GM23338 (cell line): ENCODE results near the gene OVCA2. TPM values are rescaled to one million over a fixed set of nuclear protein-coding genes. Genes with fewer than 3 reads are reported as not detected.

Experiments
- ATAC-seq: fragments of 200-7000 bp; cut with Tn5 transposase; 3 replicates; pipeline ENCODE4 v1.9.1; 2020
- DNase-seq: peaks from one replicate; pipeline ENCODE4 v3.0.0-alpha.2; 2015; ENCODE audit warnings: low spot score
- H2AFZ ChIP-seq: fragments of 200-600 bp; sonication (generic); 2 replicates; pipeline ENCODE4 v1.8.0; 2016; ENCODE audit warnings: antibody characterized with exemption, mild to moderate bottlenecking, moderate library complexity
- H3F3A ChIP-seq: fragments of 200-600 bp; sonication (generic); replicated peaks from 2 replicates; pipeline ENCODE4 v1.8.0; 2017; ENCODE audit warnings: antibody characterized with exemption, mixed run types, low read depth
- H3K27ac ChIP-seq: fragments of 200-600 bp; sonication (generic); 2 replicates; pipeline ENCODE4 v1.6.1; 2016; ENCODE audit warnings: low read depth
- H3K27me3 ChIP-seq: fragments of 200-600 bp; sonication (generic); 2 replicates; pipeline ENCODE4 v1.8.0; 2016; ENCODE audit warnings: mild to moderate bottlenecking, mixed run types, moderate library complexity; ENCODE audit not compliant: insufficient read depth
- H3K36me3 ChIP-seq: fragments of 200-600 bp; sonication (generic); 2 replicates; pipeline ENCODE4 v1.8.0; 2016; ENCODE audit warnings: mild to moderate bottlenecking; ENCODE audit not compliant: insufficient read depth
- H3K4me1 ChIP-seq: fragments of 200-600 bp; sonication (generic); 2 replicates; pipeline ENCODE4 v1.8.0; 2016; ENCODE audit warnings: mild to moderate bottlenecking, moderate library complexity; ENCODE audit not compliant: insufficient read depth
- H3K4me2 ChIP-seq: fragments of 200-600 bp; sonication (generic); 2 replicates; pipeline ENCODE4 v1.7.1; 2017; ENCODE audit warnings: mixed run types
- H3K4me3 ChIP-seq: fragments of 200-600 bp; sonication (generic); 2 replicates; pipeline ENCODE4 v1.6.1; 2016; ENCODE audit warnings: mixed run types
- H3K79me2 ChIP-seq: fragments of 200-600 bp; sonication (generic); replicated peaks from 2 replicates; pipeline ENCODE4 v1.8.0; 2017; ENCODE audit warnings: mild to moderate bottlenecking; ENCODE audit not compliant: insufficient read depth
- H3K9me2 ChIP-seq: fragments of 200-600 bp; sonication (generic); 2 replicates; pipeline ENCODE4 v1.8.0; 2017; ENCODE audit not compliant: insufficient read depth
- H4K20me1 ChIP-seq: fragments of 200-600 bp; sonication (generic); replicated peaks from 2 replicates; pipeline ENCODE4 v1.8.0; 2017; ENCODE audit warnings: mild to moderate bottlenecking; ENCODE audit not compliant: insufficient read depth
- H3K27ac Mint-ChIP-seq: 2 replicates; pipeline ENCODE4 v1.8.0; 2020; ENCODE audit warnings: inconsistent platforms, mild to moderate bottlenecking, moderate library complexity, mixed read lengths
- H3K27me3 Mint-ChIP-seq: 3 replicates; pipeline ENCODE4 v1.8.0; 2022; ENCODE audit warnings: low read depth, mild to moderate bottlenecking, moderate library complexity, mixed read lengths, inconsistent platforms; ENCODE audit not compliant: insufficient read depth, poor library complexity
- H3K36me3 Mint-ChIP-seq: 3 replicates; pipeline ENCODE4 v1.8.0; 2021; ENCODE audit warnings: low read depth, mild to moderate bottlenecking, inconsistent platforms, moderate library complexity, mixed read lengths
- H3K4me1 Mint-ChIP-seq: 3 replicates; pipeline ENCODE4 v1.8.0; 2020; ENCODE audit warnings: mild to moderate bottlenecking, inconsistent platforms, mixed read lengths
- H3K4me3 Mint-ChIP-seq: 3 replicates; pipeline ENCODE4 v1.8.0; 2021; ENCODE audit warnings: moderate library complexity, mild to moderate bottlenecking, inconsistent platforms, mixed read lengths
- H3K9me3 Mint-ChIP-seq: 3 replicates; pipeline ENCODE4 v1.8.0; 2020; ENCODE audit warnings: moderate library complexity, mild to moderate bottlenecking, inconsistent platforms, mixed read lengths
- CTCF ChIP-seq, 2 experiments: fragments of 200-600 bp in 1 of 2; sonication (generic) in 1 of 2; conservative IDR thresholded peaks; 2 replicates each; pipeline versions ENCODE4 v1.5.1 to v1.6.1; 2016 to 2017; ENCODE audit warnings: antibody characterized with exemption in 2 of 2, low read depth in 2 of 2, mild to moderate bottlenecking in 2 of 2, moderate library complexity in 1 of 2
- EZH2phosphoT487 ChIP-seq: fragments of 200-600 bp; sonication (generic); IDR thresholded peaks from one replicate; pipeline ENCODE4 v1.8.1; 2018; ENCODE audit warnings: antibody characterized with exemption; ENCODE audit not compliant: unreplicated experiment
- JUNB ChIP-seq: IDR thresholded peaks from one replicate; pipeline ENCODE4 v1.6.1; 2016; ENCODE audit warnings: antibody characterized with exemption; ENCODE audit not compliant: unreplicated experiment
- NANOG ChIP-seq: IDR thresholded peaks from 2 replicates; pipeline ENCODE4 v1.6.1; 2016; ENCODE audit warnings: antibody characterized with exemption, borderline replicate concordance
- POLR2AphosphoS5 ChIP-seq: IDR thresholded peaks from 2 replicates; pipeline ENCODE4 v1.6.1; 2016; ENCODE audit warnings: antibody characterized with exemption, low read depth
- STAT1 ChIP-seq: IDR thresholded peaks from one replicate; pipeline ENCODE4 v1.6.1; 2016; ENCODE audit warnings: antibody characterized with exemption; ENCODE audit not compliant: unreplicated experiment
- polyA plus RNA-seq: library from polyadenylated mRNA; unstranded; fragments of >200 nt; fragmentation: Nextera tagmentation; extraction: Ambion mirVana; gene quantifications from 2 replicates; pipeline ENCODE4 v1.2.1, GENCODE V29; 2016
- total RNA-seq: library from RNA; depleted of rRNA; stranded (reverse); fragments of >200 nt; shearing (Covaris generic); gene quantifications from 2 replicates; pipeline ENCODE4 v1.2.3, GENCODE V29; 2014
- TF ChIP-seq, protein P1 (sequence below): IDR thresholded peaks from one replicate; pipeline ENCODE4 v1.6.1; 2018; ENCODE audit warnings: antibody characterized with exemption; ENCODE audit not compliant: unreplicated experiment
- TF ChIP-seq, protein P2 (sequence below): fragments of 250-450 bp; sonication (Bioruptor Pico); IDR thresholded peaks from 2 replicates; pipeline ENCODE4 v1.5.0; 2020; ENCODE audit warnings: mild to moderate bottlenecking, moderate library complexity

Gene OVCA2
- total and polyA plus RNA-seq, 2 experiments from 2014 or later, result 15.9 to 21.3 TPM

DNA sequence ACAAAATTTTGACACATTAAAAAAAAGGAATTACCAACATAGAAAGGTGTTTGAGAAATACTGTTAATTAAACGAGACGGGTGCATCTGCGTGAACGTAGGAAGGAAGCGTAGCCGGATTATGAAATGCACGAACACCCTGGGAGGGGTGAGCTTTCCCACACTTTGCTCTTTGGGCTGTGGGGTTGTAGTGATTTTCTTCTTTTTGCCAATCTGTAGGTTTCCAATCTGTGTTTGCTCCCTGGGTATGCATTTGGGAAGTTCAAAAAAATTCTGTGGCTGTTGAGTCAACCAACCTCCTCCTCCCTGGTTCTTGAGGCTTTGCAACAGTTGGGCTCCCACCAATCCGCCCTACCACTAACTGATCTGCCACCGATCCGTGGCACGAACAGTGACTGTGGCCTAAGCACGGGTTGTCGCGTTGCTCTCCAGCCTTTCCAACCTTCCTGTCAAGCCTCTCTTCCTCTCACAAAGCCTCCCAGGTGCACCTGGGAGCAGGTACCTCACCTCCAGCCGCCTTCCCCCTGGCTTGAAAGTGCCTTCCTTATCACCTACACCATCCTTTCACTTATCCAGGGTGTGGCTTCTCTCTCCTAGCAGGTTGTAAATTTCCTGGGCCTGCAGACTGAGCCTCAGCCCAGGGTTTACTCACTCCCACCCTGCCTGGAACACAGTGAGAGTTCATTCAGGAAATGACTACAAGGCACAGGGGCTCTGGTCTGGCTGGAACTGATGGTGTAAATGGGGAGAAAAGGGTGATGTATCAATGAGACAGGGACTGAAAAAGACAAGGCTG is 33.3 kb upstream of the OVCA2 start:
- no peak overlapping the region for H3K4me3 Mint-ChIP-seq
- DNase-seq, result no peak

More for the DNA sequence above, 33.3 kb upstream of the OVCA2 start:
- TF ChIP-seq, protein P1, sequence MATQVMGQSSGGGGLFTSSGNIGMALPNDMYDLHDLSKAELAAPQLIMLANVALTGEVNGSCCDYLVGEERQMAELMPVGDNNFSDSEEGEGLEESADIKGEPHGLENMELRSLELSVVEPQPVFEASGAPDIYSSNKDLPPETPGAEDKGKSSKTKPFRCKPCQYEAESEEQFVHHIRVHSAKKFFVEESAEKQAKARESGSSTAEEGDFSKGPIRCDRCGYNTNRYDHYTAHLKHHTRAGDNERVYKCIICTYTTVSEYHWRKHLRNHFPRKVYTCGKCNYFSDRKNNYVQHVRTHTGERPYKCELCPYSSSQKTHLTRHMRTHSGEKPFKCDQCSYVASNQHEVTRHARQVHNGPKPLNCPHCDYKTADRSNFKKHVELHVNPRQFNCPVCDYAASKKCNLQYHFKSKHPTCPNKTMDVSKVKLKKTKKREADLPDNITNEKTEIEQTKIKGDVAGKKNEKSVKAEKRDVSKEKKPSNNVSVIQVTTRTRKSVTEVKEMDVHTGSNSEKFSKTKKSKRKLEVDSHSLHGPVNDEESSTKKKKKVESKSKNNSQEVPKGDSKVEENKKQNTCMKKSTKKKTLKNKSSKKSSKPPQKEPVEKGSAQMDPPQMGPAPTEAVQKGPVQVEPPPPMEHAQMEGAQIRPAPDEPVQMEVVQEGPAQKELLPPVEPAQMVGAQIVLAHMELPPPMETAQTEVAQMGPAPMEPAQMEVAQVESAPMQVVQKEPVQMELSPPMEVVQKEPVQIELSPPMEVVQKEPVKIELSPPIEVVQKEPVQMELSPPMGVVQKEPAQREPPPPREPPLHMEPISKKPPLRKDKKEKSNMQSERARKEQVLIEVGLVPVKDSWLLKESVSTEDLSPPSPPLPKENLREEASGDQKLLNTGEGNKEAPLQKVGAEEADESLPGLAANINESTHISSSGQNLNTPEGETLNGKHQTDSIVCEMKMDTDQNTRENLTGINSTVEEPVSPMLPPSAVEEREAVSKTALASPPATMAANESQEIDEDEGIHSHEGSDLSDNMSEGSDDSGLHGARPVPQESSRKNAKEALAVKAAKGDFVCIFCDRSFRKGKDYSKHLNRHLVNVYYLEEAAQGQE, result no peak
- TF ChIP-seq CTCF (conservative IDR thresholded peaks at IDR 0.05; ENCODE audit: low read depth in 2 of 2) (no peak), STAT1 (no peak), JUNB (no peak), EZH2phosphoT487 (no peak), POLR2AphosphoS5 (no peak), NANOG (no peak)
- TF ChIP-seq, protein P2, sequence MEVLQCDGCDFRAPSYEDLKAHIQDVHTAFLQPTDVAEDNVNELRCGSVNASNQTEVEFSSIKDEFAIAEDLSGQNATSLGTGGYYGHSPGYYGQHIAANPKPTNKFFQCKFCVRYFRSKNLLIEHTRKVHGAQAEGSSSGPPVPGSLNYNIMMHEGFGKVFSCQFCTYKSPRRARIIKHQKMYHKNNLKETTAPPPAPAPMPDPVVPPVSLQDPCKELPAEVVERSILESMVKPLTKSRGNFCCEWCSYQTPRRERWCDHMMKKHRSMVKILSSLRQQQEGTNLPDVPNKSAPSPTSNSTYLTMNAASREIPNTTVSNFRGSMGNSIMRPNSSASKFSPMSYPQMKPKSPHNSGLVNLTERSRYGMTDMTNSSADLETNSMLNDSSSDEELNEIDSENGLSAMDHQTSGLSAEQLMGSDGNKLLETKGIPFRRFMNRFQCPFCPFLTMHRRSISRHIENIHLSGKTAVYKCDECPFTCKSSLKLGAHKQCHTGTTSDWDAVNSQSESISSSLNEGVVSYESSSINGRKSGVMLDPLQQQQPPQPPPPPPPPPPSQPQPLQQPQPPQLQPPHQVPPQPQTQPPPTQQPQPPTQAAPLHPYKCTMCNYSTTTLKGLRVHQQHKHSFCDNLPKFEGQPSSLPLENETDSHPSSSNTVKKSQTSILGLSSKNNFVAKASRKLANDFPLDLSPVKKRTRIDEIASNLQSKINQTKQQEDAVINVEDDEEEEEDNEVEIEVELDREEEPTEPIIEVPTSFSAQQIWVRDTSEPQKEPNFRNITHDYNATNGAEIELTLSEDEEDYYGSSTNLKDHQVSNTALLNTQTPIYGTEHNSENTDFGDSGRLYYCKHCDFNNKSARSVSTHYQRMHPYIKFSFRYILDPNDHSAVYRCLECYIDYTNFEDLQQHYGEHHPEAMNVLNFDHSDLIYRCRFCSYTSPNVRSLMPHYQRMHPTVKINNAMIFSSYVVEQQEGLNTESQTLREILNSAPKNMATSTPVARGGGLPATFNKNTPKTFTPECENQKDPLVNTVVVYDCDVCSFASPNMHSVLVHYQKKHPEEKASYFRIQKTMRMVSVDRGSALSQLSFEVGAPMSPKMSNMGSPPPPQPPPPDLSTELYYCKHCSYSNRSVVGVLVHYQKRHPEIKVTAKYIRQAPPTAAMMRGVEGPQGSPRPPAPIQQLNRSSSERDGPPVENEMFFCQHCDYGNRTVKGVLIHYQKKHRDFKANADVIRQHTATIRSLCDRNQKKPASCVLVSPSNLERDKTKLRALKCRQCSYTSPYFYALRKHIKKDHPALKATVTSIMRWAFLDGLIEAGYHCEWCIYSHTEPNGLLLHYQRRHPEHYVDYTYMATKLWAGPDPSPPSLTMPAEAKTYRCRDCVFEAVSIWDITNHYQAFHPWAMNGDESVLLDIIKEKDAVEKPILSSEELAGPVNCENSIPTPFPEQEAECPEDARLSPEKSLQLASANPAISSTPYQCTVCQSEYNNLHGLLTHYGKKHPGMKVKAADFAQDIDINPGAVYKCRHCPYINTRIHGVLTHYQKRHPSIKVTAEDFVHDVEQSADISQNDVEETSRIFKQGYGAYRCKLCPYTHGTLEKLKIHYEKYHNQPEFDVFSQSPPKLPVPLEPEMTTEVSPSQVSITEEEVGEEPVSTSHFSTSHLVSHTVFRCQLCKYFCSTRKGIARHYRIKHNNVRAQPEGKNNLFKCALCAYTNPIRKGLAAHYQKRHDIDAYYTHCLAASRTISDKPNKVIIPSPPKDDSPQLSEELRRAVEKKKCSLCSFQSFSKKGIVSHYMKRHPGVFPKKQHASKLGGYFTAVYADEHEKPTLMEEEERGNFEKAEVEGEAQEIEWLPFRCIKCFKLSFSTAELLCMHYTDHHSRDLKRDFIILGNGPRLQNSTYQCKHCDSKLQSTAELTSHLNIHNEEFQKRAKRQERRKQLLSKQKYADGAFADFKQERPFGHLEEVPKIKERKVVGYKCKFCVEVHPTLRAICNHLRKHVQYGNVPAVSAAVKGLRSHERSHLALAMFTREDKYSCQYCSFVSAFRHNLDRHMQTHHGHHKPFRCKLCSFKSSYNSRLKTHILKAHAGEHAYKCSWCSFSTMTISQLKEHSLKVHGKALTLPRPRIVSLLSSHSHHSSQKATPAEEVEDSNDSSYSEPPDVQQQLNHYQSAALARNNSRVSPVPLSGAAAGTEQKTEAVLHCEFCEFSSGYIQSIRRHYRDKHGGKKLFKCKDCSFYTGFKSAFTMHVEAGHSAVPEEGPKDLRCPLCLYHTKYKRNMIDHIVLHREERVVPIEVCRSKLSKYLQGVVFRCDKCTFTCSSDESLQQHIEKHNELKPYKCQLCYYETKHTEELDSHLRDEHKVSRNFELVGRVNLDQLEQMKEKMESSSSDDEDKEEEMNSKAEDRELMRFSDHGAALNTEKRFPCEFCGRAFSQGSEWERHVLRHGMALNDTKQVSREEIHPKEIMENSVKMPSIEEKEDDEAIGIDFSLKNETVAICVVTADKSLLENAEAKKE, result no peak
- Histone ChIP-seq H3K9me2 (no peaks in the 10 kb centered on the region), H3K27me3 (0 out of 2 replicates have a peak, but pooled peaks cover 5% of the 10 kb centered on the region), H3F3A (no peaks in the 10 kb centered on the region; the same call in 1 of the 2 replicates), H3K4me1 (peaks cover 13% of the 10 kb centered on the region; the same call in 1 of the 2 replicates), H3K36me3 (no peaks in the 10 kb centered on the region), H3K4me2 (no peak overlapping the region), H2AFZ (no peak overlapping the region), H3K79me2 (no peaks in the 10 kb centered on the region), H3K4me3 (no peak overlapping the region), H4K20me1 (no peaks in the 10 kb centered on the region), H3K27ac (no peak overlapping the region)
- H3K27ac Mint-ChIP-seq, result no peak overlapping the region
- H3K27me3 Mint-ChIP-seq, result peaks cover 19% of the 10 kb centered on the region
- ATAC-seq, result no peak
- H3K4me1 Mint-ChIP-seq, result peaks cover 14% of the 10 kb centered on the region
- H3K36me3 Mint-ChIP-seq, result no peaks in the 10 kb centered on the region
- no peaks in the 10 kb centered on the region; the same call in 2 of the 3 replicates for H3K9me3 Mint-ChIP-seq
